Caco-2 (cell line): ENCODE measurements around the gene CABLES2. TPM values are rescaled to one million over a fixed set of nuclear protein-coding genes. Genes with fewer than 3 reads are reported as not detected.

Source experiments
- BruUV-seq: library from RNA; stranded (reverse); fragments of 400-500 nt; replicated peaks from 2 replicates; lab custom pipeline; 2021; lab: Mats Ljungman, UMichigan
- CTCF ChIA-PET: fragments of 300-600 bp; sonication (Branson Sonifier 250); formaldehyde crosslinking; loops from one replicate; lab custom pipeline; 2022; ENCODE audit warnings: antibody characterized with exemption; lab: Charles Lee
- POLR2A ChIA-PET: fragments of 300-600 bp; sonication (Branson Sonifier 250); formaldehyde crosslinking; loops from one replicate; lab custom pipeline; 2022; ENCODE audit warnings: antibody characterized with exemption; lab: Charles Lee
- DNase-seq, 2 experiments: peaks; one replicate each; pipeline versions ENCODE4 v3.0.0 to v3.0.0-alpha.2; 2020 to 2022
- H3K27me3 ChIP-seq: replicated peaks from 2 replicates; pipeline ENCODE4 v1.6.0; 2011; ENCODE audit warnings: low read length; ENCODE audit not compliant: control insufficient read depth, insufficient read depth
- H3K36me3 ChIP-seq: 2 replicates; pipeline ENCODE4 v1.5.1; 2011; ENCODE audit warnings: low read length; ENCODE audit not compliant: control insufficient read depth, insufficient read depth
- H3K4me1 ChIP-seq: fragments of 250-450 bp; sonication (Bioruptor Pico); 2 replicates; pipeline ENCODE4 v1.5.1; 2020; ENCODE audit warnings: mild to moderate bottlenecking
- H3K4me3 ChIP-seq: 2 replicates; pipeline ENCODE4 v1.5.1; 2011; ENCODE audit warnings: low read depth, mild to moderate bottlenecking, control low read depth, low read length
- H3K9me3 ChIP-seq: fragments of 250-450 bp; sonication (Bioruptor Pico); 2 replicates; pipeline ENCODE4 v1.5.1; 2020; ENCODE audit warnings: mild to moderate bottlenecking, moderate library complexity
- H3K27ac Mint-ChIP-seq: one replicate; pipeline ENCODE4 v1.8.0; 2022; ENCODE audit warnings: mixed read lengths; ENCODE audit not compliant: unreplicated experiment
- H3K27me3 Mint-ChIP-seq: one replicate; pipeline ENCODE4 v1.8.0; 2022; ENCODE audit warnings: mixed read lengths; ENCODE audit not compliant: insufficient read depth, unreplicated experiment
- H3K36me3 Mint-ChIP-seq: one replicate; pipeline ENCODE4 v1.8.0; 2022; ENCODE audit warnings: mild to moderate bottlenecking, mixed read lengths; ENCODE audit not compliant: insufficient read depth, unreplicated experiment
- H3K4me1 Mint-ChIP-seq: one replicate; pipeline ENCODE4 v1.8.0; 2022; ENCODE audit warnings: low read depth, mixed read lengths; ENCODE audit not compliant: unreplicated experiment
- H3K4me3 Mint-ChIP-seq: one replicate; pipeline ENCODE4 v1.8.0; 2022; ENCODE audit warnings: mild to moderate bottlenecking, moderate library complexity, mixed read lengths; ENCODE audit not compliant: unreplicated experiment
- H3K9me3 Mint-ChIP-seq: one replicate; pipeline ENCODE4 v1.8.0; 2022; ENCODE audit warnings: mixed read lengths; ENCODE audit not compliant: unreplicated experiment
- intact Hi-C: fragments of 100-400 bp; cut with micrococcal nuclease; formaldehyde crosslinking; loops from one replicate; pipeline ENCODE4 v1.10.0; 2022; ENCODE audit not compliant: unreplicated experiment
- total RNA-seq: library from RNA; stranded (reverse); gene quantifications from 2 replicates; pipeline ENCODE4 v1.2.3, GENCODE V29; 2022
- TF ChIP-seq, protein P1 (sequence below), 2 experiments: fragments of 200-600 bp in 1 of 2; IDR thresholded peaks; 1 replicate in 1 of 2; 2 replicates in 1 of 2; pipeline versions ENCODE4 v1.5.1 to v1.8.0; 2011 to 2022; ENCODE audit warnings: antibody characterized with exemption in 1 of 2, control low read depth in 1 of 2, inconsistent platforms in 1 of 2, low read depth in 1 of 2, low read length in 1 of 2, mild to moderate bottlenecking in 1 of 2, moderate library complexity in 1 of 2; ENCODE audit not compliant: insufficient read depth in 1 of 2, severe bottlenecking in 1 of 2, unreplicated experiment in 1 of 2

Gene CABLES2
- total RNA-seq, 1 experiment from 2014 or later, result 36.4 TPM

- ChIA-PET CTCF (no interaction called here), POLR2A (no interaction called here)
- Histone ChIP-seq H3K36me3 (no peaks in the 10 kb centered on the region), H3K4me3 (no peak overlapping the region), H3K4me1 (peaks cover 44% of the 10 kb centered on the region), H3K27me3 (no peaks in the 10 kb centered on the region), H3K9me3 (no peaks in the 10 kb centered on the region)
- DNase-seq, result no peak
- intact Hi-C loops, result no loop called here
- no peaks in the 10 kb centered on the region for H3K27me3 Mint-ChIP-seq
- H3K4me3 Mint-ChIP-seq, result no peak overlapping the region
- peak overlapping the region; percentile 1 for H3K27ac Mint-ChIP-seq
- no peaks in the 10 kb centered on the region for H3K9me3 Mint-ChIP-seq
- TF ChIP-seq, protein P1, sequence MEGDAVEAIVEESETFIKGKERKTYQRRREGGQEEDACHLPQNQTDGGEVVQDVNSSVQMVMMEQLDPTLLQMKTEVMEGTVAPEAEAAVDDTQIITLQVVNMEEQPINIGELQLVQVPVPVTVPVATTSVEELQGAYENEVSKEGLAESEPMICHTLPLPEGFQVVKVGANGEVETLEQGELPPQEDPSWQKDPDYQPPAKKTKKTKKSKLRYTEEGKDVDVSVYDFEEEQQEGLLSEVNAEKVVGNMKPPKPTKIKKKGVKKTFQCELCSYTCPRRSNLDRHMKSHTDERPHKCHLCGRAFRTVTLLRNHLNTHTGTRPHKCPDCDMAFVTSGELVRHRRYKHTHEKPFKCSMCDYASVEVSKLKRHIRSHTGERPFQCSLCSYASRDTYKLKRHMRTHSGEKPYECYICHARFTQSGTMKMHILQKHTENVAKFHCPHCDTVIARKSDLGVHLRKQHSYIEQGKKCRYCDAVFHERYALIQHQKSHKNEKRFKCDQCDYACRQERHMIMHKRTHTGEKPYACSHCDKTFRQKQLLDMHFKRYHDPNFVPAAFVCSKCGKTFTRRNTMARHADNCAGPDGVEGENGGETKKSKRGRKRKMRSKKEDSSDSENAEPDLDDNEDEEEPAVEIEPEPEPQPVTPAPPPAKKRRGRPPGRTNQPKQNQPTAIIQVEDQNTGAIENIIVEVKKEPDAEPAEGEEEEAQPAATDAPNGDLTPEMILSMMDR (IDR thresholded peaks at IDR 0.05; ENCODE audit: insufficient read depth in 1 of 2, low read depth in 1 of 2, low read length in 1 of 2, severe bottlenecking in 1 of 2, unreplicated experiment in 1 of 2), result no peak
- H3K36me3 Mint-ChIP-seq, result no peaks in the 10 kb centered on the region
- peaks cover 34% of the 10 kb centered on the region for H3K4me1 Mint-ChIP-seq
- no TSS peak for BruUV-seq
Measured at GRCh38 chr20:62451970-62452369, 44.9 kb upstream of the CABLES2 start.

DNA sequence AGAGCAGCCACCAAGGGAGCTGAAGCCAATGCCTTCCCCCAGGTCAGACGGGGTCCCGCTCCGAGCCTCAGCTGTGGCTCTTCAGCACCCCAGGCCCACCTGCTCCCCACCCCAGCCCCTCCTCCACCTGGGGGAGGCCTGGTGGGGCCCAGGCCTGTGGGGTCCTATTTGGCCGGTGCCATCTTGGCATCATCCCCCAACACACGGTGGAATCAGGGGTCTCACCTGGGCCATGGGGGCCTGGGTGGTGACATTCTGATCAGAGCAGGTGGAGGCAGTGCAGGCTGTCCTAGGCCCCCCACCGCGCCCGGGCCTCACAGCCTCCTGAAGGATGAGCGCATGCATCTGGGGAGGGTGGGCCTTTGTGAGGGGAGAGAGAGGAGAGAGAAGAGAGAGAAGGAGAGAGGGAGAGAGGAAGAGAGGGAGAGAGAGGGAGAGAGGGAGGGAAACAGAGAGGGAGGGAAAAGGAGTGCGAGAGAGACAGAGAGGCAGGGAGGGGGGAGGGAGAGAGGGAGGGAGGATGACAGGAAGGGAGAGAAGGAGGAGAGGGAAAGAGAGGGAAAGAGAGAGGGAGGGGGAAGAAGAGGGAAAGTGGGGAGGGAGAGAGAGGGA is 44.2 kb upstream of the CABLES2 start:
- H3K4me3 Mint-ChIP-seq, result no peak overlapping the region
- TF ChIP-seq, protein P1 (IDR thresholded peaks at IDR 0.05; ENCODE audit: insufficient read depth in 1 of 2, low read depth in 1 of 2, low read length in 1 of 2, severe bottlenecking in 1 of 2, unreplicated experiment in 1 of 2), result no peak
- peaks cover 32% of the 10 kb centered on the region for H3K4me1 Mint-ChIP-seq
- Histone ChIP-seq H3K36me3 (no peaks in the 10 kb centered on the region), H3K4me3 (no peak overlapping the region), H3K9me3 (no peaks in the 10 kb centered on the region), H3K27me3 (no peaks in the 10 kb centered on the region), H3K4me1 (peaks cover 48% of the 10 kb centered on the region)
- H3K27ac Mint-ChIP-seq, result no peak overlapping the region
- no peak for DNase-seq
- no peaks in the 10 kb centered on the region for H3K9me3 Mint-ChIP-seq
- no peaks in the 10 kb centered on the region for H3K36me3 Mint-ChIP-seq
- ChIA-PET POLR2A (no interaction called here), CTCF (interaction anchor here (1.2 kb wide), 1 partner anchor 166 kb away, joined by 4 read pairs; no protein-coding TSS in a partner anchor)
- intact Hi-C loops, result no loop called here
- H3K27me3 Mint-ChIP-seq, result no peaks in the 10 kb centered on the region
- no TSS peak for BruUV-seq

- H3K27me3 Mint-ChIP-seq, result no peaks in the 10 kb centered on the region
- no peak overlapping the region for H3K4me3 Mint-ChIP-seq
- TF ChIP-seq, protein P1 (IDR thresholded peaks at IDR 0.05; ENCODE audit: insufficient read depth in 1 of 2, low read depth in 1 of 2, low read length in 1 of 2, severe bottlenecking in 1 of 2, unreplicated experiment in 1 of 2), result peak in 1 of 2 experiments; percentile 14
- Histone ChIP-seq H3K27me3 (no peaks in the 10 kb centered on the region), H3K9me3 (no peaks in the 10 kb centered on the region), H3K36me3 (no peaks in the 10 kb centered on the region), H3K4me1 (peaks cover 38% of the 10 kb centered on the region), H3K4me3 (no peak overlapping the region)
- POLR2A ChIA-PET, result no interaction called here
- H3K27ac Mint-ChIP-seq, result peak overlapping the region; percentile 9
- H3K9me3 Mint-ChIP-seq, result no peaks in the 10 kb centered on the region
- no peak for DNase-seq
- intact Hi-C loops, result loop anchor here (2.0 kb wide), 1 partner anchor 19 kb away; no protein-coding TSS in a partner anchor
- H3K4me1 Mint-ChIP-seq, result peaks cover 23% of the 10 kb centered on the region
- CTCF ChIA-PET, result interaction anchor here (1.1 to 1.2 kb wide), 2 partner anchors 82 to 167 kb away, joined by 3 to 4 read pairs; no protein-coding TSS in a partner anchor
- no peaks in the 10 kb centered on the region for H3K36me3 Mint-ChIP-seq
- BruUV-seq, result no TSS peak
Measured at GRCh38 chr20:62449951-62450691, 43.0 kb upstream of the CABLES2 start.
